ENCODE measurements around the gene SLC1A1.

Gene SLC1A1

DNA sequence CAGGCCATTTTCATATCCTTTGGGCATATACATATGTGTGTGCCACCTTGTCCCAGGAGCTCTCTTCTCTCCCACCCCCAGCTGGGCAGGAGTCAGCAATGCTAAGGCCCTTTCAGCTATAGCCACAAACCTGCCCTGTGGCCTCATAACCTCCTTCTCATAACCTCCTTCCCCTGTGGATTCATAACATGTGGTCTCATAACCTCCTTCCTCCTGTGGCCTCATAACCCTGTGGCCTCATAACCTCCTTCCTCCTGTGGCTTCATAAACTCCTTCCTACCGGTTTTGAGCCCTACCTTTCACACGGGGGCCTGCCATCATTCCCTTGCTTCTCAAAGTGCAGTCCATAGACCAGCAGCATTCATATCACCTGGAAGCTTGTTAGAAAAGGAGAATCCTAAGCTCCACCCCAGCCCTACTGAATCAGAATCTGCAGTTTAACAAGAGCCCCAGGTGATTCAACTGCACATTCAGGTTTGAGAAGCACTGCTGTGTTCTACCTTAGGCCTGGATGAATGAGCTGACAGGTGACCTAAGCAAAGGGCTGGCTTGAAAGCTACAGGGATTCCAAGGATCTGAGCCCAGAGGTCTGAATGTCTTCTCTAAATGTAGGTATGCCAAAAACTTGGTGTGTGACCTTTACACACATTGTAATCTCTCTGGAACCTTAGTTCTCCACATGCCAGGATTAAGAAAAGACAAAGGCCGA, 129.9 kb downstream of the SLC1A1 start:
- Histone ChIP-seq H3K27ac (ENCODE audit: low read depth, low read length, poor library complexity, severe bottlenecking) (no peak overlapping the region), H3K4me2 (ENCODE audit: low read length) (no peak overlapping the region), H2AFZ (ENCODE audit: low read length) (no peak overlapping the region), H3K4me1 (ENCODE audit: insufficient read depth, low read length, severe bottlenecking) (no peaks in the 10 kb centered on the region), H3K9me3 (ENCODE audit: low read length) (no peaks in the 10 kb centered on the region), H3K79me2 (ENCODE audit: insufficient read depth, low read length) (no peaks in the 10 kb centered on the region), H3K4me3 (ENCODE audit: low read depth, low read length, poor library complexity, severe bottlenecking) (no peak overlapping the region), H3K9ac (ENCODE audit: low read length) (no peak overlapping the region), H3K27me3 (ENCODE audit: insufficient read depth, low read length) (no peaks in the 10 kb centered on the region), H3F3A (ENCODE audit: insufficient read depth, low read length) (no peaks in the 10 kb centered on the region), H3K9me2 (ENCODE audit: low read depth, low read length) (no peaks in the 10 kb centered on the region), H4K20me1 (ENCODE audit: insufficient read depth, low read length) (no peaks in the 10 kb centered on the region), H3K36me3 (ENCODE audit: insufficient read depth, low read length) (no peaks in the 10 kb centered on the region)
- no peak for TF ChIP-seq CTCF (IDR thresholded peaks at IDR 0.05; ENCODE audit: low read length)
- no peak for TF ChIP-seq EZH2 (IDR thresholded peaks at IDR 0.05; ENCODE audit: borderline replicate concordance, low read length)

DNA sequence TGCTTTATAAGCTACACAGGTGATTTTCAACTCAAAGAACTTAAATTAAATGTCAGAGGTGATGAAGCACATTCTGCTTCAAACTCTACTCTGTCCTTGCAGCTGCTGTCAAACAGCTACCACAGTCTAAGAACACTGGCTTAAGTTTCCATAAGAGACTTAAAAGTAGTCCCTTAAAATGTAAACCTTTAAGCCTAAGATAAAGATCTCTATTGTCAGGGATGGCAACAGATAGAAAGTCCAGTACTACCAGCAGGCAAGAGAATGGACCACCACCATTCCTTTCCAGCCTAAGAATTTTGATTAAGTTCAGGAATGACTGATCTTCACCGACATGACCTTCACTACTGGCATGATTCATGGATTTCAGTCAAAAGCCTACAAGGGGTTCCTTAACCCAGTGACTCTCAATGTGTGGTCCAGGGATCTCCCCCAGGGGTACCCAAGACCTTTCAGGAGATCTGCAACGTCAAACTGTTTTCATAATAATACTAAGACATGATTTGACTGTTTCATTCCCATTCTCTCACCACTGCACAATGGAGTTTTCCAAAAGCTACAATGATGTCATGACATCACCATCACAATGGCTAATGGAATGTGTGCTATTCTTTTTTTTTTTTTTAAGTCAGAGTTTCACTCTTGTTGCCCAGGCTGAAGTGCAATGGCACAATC, 130.8 kb downstream of the SLC1A1 start:
- Histone ChIP-seq H4K20me1 (ENCODE audit: insufficient read depth, low read length) (no peaks in the 10 kb centered on the region), H3K4me3 (ENCODE audit: low read depth, low read length, poor library complexity, severe bottlenecking) (no peak overlapping the region), H3K36me3 (ENCODE audit: insufficient read depth, low read length) (no peaks in the 10 kb centered on the region), H3F3A (ENCODE audit: insufficient read depth, low read length) (no peaks in the 10 kb centered on the region), H3K79me2 (ENCODE audit: insufficient read depth, low read length) (no peaks in the 10 kb centered on the region), H3K9me3 (ENCODE audit: low read length) (no peaks in the 10 kb centered on the region), H2AFZ (ENCODE audit: low read length) (no peak overlapping the region), H3K9me2 (ENCODE audit: low read depth, low read length) (no peaks in the 10 kb centered on the region), H3K4me1 (ENCODE audit: insufficient read depth, low read length, severe bottlenecking) (no peaks in the 10 kb centered on the region), H3K27ac (ENCODE audit: low read depth, low read length, poor library complexity, severe bottlenecking) (no peak overlapping the region), H3K9ac (ENCODE audit: low read length) (no peak overlapping the region), H3K4me2 (ENCODE audit: low read length) (no peak overlapping the region), H3K27me3 (ENCODE audit: insufficient read depth, low read length) (no peaks in the 10 kb centered on the region)
- TF ChIP-seq EZH2 (IDR thresholded peaks at IDR 0.05; ENCODE audit: borderline replicate concordance, low read length) (no peak), CTCF (IDR thresholded peaks at IDR 0.05; ENCODE audit: low read length) (no peak)

GRCh38 chr9:4622016-4622415, 131.7 kb downstream of the SLC1A1 start:
- no peak for TF ChIP-seq CTCF (IDR thresholded peaks at IDR 0.05; ENCODE audit: low read length)
- Histone ChIP-seq H3K36me3 (ENCODE audit: insufficient read depth, low read length) (no peaks in the 10 kb centered on the region), H3K9me3 (ENCODE audit: low read length) (no peaks in the 10 kb centered on the region), H3K4me3 (ENCODE audit: low read depth, low read length, poor library complexity, severe bottlenecking) (no peak overlapping the region), H4K20me1 (ENCODE audit: insufficient read depth, low read length) (no peaks in the 10 kb centered on the region), H3K9me2 (ENCODE audit: low read depth, low read length) (no peaks in the 10 kb centered on the region), H3F3A (ENCODE audit: insufficient read depth, low read length) (no peaks in the 10 kb centered on the region), H3K79me2 (ENCODE audit: insufficient read depth, low read length) (no peaks in the 10 kb centered on the region), H3K27me3 (ENCODE audit: insufficient read depth, low read length) (no peaks in the 10 kb centered on the region), H3K4me1 (ENCODE audit: insufficient read depth, low read length, severe bottlenecking) (no peaks in the 10 kb centered on the region), H3K4me2 (ENCODE audit: low read length) (no peak overlapping the region), H3K9ac (ENCODE audit: low read length) (no peak overlapping the region), H2AFZ (ENCODE audit: low read length) (no peak overlapping the region), H3K27ac (ENCODE audit: low read depth, low read length, poor library complexity, severe bottlenecking) (no peak overlapping the region)

Measured in OCI-LY1 (cell line).